K562 (cell line): ENCODE measurements around the gene TOM1L2. TPM values are rescaled to one million over a fixed set of nuclear protein-coding genes. Genes with fewer than 3 reads are reported as not detected.

Source experiments
- ATAC-seq: fragments of 200-7000 bp; cut with Tn5 transposase; 3 replicates; pipeline ENCODE4 v1.9.1; 2020; ENCODE audit warnings: moderate library complexity
- BruUV-seq: library from RNA; stranded (reverse); fragments of 400-500 nt; replicated peaks from 2 replicates; lab custom pipeline; 2021; lab: Mats Ljungman, UMichigan
- CTCF ChIA-PET: fragments of 300-600 bp; formaldehyde crosslinking; extraction: SDS; loops from one replicate; lab custom pipeline; 2021; ENCODE audit warnings: low intra/inter-chr PET ratio; lab: Yijun Ruan, JAX
- POLR2A ChIA-PET: fragments of 300-600, 350-650 bp; sonication (Branson Sonifier 250); formaldehyde crosslinking; extraction: SDS; loops from one replicate; lab custom pipeline; 2021; ENCODE audit warnings: antibody characterized with exemption, inconsistent platforms; lab: Yijun Ruan, JAX
- DNase-seq, 4 experiments: peaks; one replicate each; pipeline versions ENCODE4 v3.0.0 to v3.0.0-alpha.2; 2011 to 2018; ENCODE audit warnings: low spot score in 3 of 4, mixed read lengths in 3 of 4; ENCODE audit errors: extremely low read depth in 1 of 4
- FAIRE-seq: peaks from 2 replicates; lab custom pipeline; 2011; peaks lifted over from hg19 to GRCh38; lab: Jason Lieb, UNC
- H2AFZ ChIP-seq: 2 replicates; pipeline ENCODE4 v1.6.0; 2011; ENCODE audit warnings: low read depth, low read length, control low read depth, inconsistent platforms
- H3K27ac ChIP-seq: fragments of 200-600 bp; 3 replicates; pipeline ENCODE4 v1.8.0; 2011; ENCODE audit warnings: low read depth, mild to moderate bottlenecking, control low read depth, inconsistent platforms, low read length, moderate library complexity, mixed read lengths; ENCODE audit errors: extremely low read depth
- H3K27me3 ChIP-seq, 2 experiments: fragments of 300-600 bp in 1 of 2; 2 replicates in 1 of 2; 3 replicates in 1 of 2; pipeline versions ENCODE4 v1.6.0 to v1.8.0; 2011; ENCODE audit warnings: inconsistent platforms in 2 of 2, low read length in 2 of 2, mild to moderate bottlenecking in 1 of 2, mixed read lengths in 1 of 2, moderate library complexity in 1 of 2; ENCODE audit not compliant: control insufficient read depth in 2 of 2, insufficient read depth in 2 of 2
- H3K36me3 ChIP-seq: fragments of 300-600 bp; 3 replicates; pipeline ENCODE4 v1.8.0; 2011; ENCODE audit warnings: mild to moderate bottlenecking, low read length, inconsistent platforms; ENCODE audit not compliant: control insufficient read depth, insufficient read depth
- H3K4me1 ChIP-seq, 2 experiments: fragments of 200-600 bp in 1 of 2; replicated peaks in 1 of 2; 2 replicates in 1 of 2; 3 replicates in 1 of 2; pipeline versions ENCODE4 v1.5.1 to v1.8.0; 2011; ENCODE audit warnings: inconsistent platforms in 2 of 2, low read length in 2 of 2, mild to moderate bottlenecking in 1 of 2, mixed read lengths in 1 of 2, moderate library complexity in 1 of 2; ENCODE audit not compliant: control insufficient read depth in 2 of 2, insufficient read depth in 2 of 2
- H3K4me2 ChIP-seq: 2 replicates; pipeline ENCODE4 v1.6.1; 2011; ENCODE audit warnings: low read length, control low read depth, inconsistent platforms, mixed read lengths; ENCODE audit not compliant: insufficient read depth
- H3K4me3 ChIP-seq: fragments of 200-600 bp; sonication (generic), shearing (Covaris generic); 2 replicates; pipeline ENCODE4 v1.5.1; 2016; ENCODE audit warnings: control low read depth, inconsistent platforms
- H3K79me2 ChIP-seq: fragments of 200-600 bp; 3 replicates; pipeline ENCODE4 v1.8.0; 2011; ENCODE audit warnings: low read length, inconsistent platforms; ENCODE audit not compliant: control insufficient read depth, insufficient read depth
- H3K9ac ChIP-seq, 2 experiments: 2 replicates each; pipeline versions ENCODE4 v1.6.0 to v1.6.1; 2011; ENCODE audit warnings: low read depth in 2 of 2, low read length in 2 of 2, control low read depth in 1 of 2, inconsistent platforms in 1 of 2, mild to moderate bottlenecking in 1 of 2, mixed read lengths in 1 of 2; ENCODE audit not compliant: insufficient read depth in 1 of 2
- H3K9me1 ChIP-seq: one replicate; pipeline ENCODE4 v1.6.0; 2011; ENCODE audit warnings: inconsistent platforms, mild to moderate bottlenecking, low read length, moderate library complexity; ENCODE audit not compliant: control insufficient read depth, insufficient read depth
- H3K9me3 ChIP-seq: replicated peaks from 2 replicates; pipeline ENCODE4 v1.5.1; 2011; ENCODE audit warnings: low read depth, low read length, inconsistent platforms; ENCODE audit not compliant: control insufficient read depth, insufficient read depth
- H4K20me1 ChIP-seq: replicated peaks from 2 replicates; pipeline ENCODE4 v1.6.1; 2011; ENCODE audit warnings: low read length, inconsistent platforms, mixed read lengths; ENCODE audit not compliant: control insufficient read depth, insufficient read depth
- BACH1 ChIP-seq: fragments of 200-800 bp; sonication (Bioruptor generic); IDR thresholded peaks from 2 replicates; pipeline ENCODE4 v1.6.1; 2016; ENCODE audit warnings: missing genetic modification characterization, missing compliant biosample characterization
- CHD4 ChIP-seq: fragments of 200-600 bp; sonication (generic); IDR thresholded peaks from 3 replicates; pipeline ENCODE4 v1.6.1; 2012; ENCODE audit warnings: low read depth, mild to moderate bottlenecking, mixed read lengths, low read length, inconsistent platforms; ENCODE audit not compliant: insufficient read depth, insufficient replicate concordance, poor library complexity, severe bottlenecking
- HNRNPL ChIP-seq: fragments of 200-400 bp; formaldehyde crosslinking; IDR thresholded peaks from 2 replicates; pipeline ENCODE4 v1.6.1; 2017; ENCODE audit warnings: low read depth, mild to moderate bottlenecking, low read length
- HNRNPUL1 ChIP-seq: fragments of 200-400 bp; formaldehyde crosslinking; IDR thresholded peaks from 2 replicates; pipeline ENCODE4 v1.6.1; 2017; ENCODE audit warnings: low read length
- ILF3 ChIP-seq: fragments of 450-650 bp; IDR thresholded peaks from 2 replicates; pipeline ENCODE4 v1.6.1; 2018; ENCODE audit warnings: antibody characterized with exemption, mild to moderate bottlenecking, moderate library complexity, borderline replicate concordance
- JUN ChIP-seq, 2 experiments: sonication (generic) in 1 of 2; formaldehyde crosslinking in 1 of 2; IDR thresholded peaks; 2 replicates each; pipeline versions ENCODE4 v1.6.1 to v1.8.0; 2012 to 2022; ENCODE audit warnings: borderline replicate concordance in 2 of 2, mild to moderate bottlenecking in 2 of 2, improper control_type of control experiment in 1 of 2, low read depth in 1 of 2, low read length in 1 of 2, missing genetic modification reagents in 1 of 2
- MECOM ChIP-seq: fragments of 250-450 bp; sonication (Bioruptor Pico); IDR thresholded peaks from 2 replicates; pipeline ENCODE4 v1.8.0; 2022; ENCODE audit warnings: inconsistent platforms
- NFE2 ChIP-seq: IDR thresholded peaks from 2 replicates; pipeline ENCODE4 v1.6.1; 2014; ENCODE audit warnings: antibody characterized with exemption, low read depth
- NRF1 ChIP-seq, 2 experiments: fragments of 450-650 bp; IDR thresholded peaks in 1 of 2; conservative IDR thresholded peaks in 1 of 2; 2 replicates each; pipeline ENCODE4 v1.6.1; 2014; ENCODE audit warnings: mild to moderate bottlenecking in 2 of 2
- PHB ChIP-seq: fragments of 250-450 bp; sonication (Bioruptor Pico); IDR thresholded peaks from 2 replicates; pipeline ENCODE4 v1.5.0; 2021
- PKNOX1 ChIP-seq: fragments of 450-650 bp; IDR thresholded peaks from 2 replicates; pipeline ENCODE4 v1.6.1; 2016
- POLR3A ChIP-seq: IDR thresholded peaks from 2 replicates; pipeline ENCODE4 v1.6.1; 2011; ENCODE audit warnings: borderline replicate concordance, mild to moderate bottlenecking, moderate library complexity; ENCODE audit not compliant: insufficient read length, insufficient read depth; ENCODE audit errors: extremely low read depth
- TAF9B ChIP-seq: fragments of 450-650 bp; IDR thresholded peaks from 2 replicates; pipeline ENCODE4 v1.6.1; 2018; ENCODE audit warnings: mild to moderate bottlenecking; ENCODE audit not compliant: partially characterized antibody
- TCF7 ChIP-seq: sonication (generic); IDR thresholded peaks from 2 replicates; pipeline ENCODE4 v1.6.1; 2016; ENCODE audit warnings: antibody characterized with exemption, borderline replicate concordance
- ZBTB26 ChIP-seq: fragments of 450-650 bp; formaldehyde crosslinking; IDR thresholded peaks from 2 replicates; pipeline ENCODE4 v1.4.0; 2022; ENCODE audit warnings: missing genetic modification characterization
- ZEB2 ChIP-seq: fragments of 450-650 bp; IDR thresholded peaks from 2 replicates; pipeline ENCODE4 v1.6.1; 2016
- ZNF12 ChIP-seq: sonication (generic); formaldehyde crosslinking; IDR thresholded peaks from 2 replicates; pipeline ENCODE4 v1.4.0; 2020; ENCODE audit warnings: mild to moderate bottlenecking, missing genetic modification reagents
- ZNF395 ChIP-seq: fragments of 200-800 bp; sonication (Bioruptor generic); IDR thresholded peaks from 2 replicates; pipeline ENCODE4 v1.6.1; 2017; ENCODE audit warnings: missing genetic modification characterization, missing compliant biosample characterization
- ZNF780A ChIP-seq: fragments of 250-450 bp; sonication (Bioruptor Pico); IDR thresholded peaks from 2 replicates; pipeline ENCODE4 v1.5.0; 2021; ENCODE audit warnings: mild to moderate bottlenecking
- WGBS: fragments of 100-300 bp; shearing (Covaris generic); methylation state at CpG from one replicate; pipeline ENCODE4 v1.1.6; 2016; ENCODE audit warnings: low coverage, mixed read lengths; ENCODE audit not compliant: insufficient coverage; ENCODE audit errors: missing lambda C conversion rate; 5-methylcytosine and 5-hydroxymethylcytosine counted together
- in situ Hi-C: fragments of 300-500 bp; cut with MboI; formaldehyde crosslinking; loops from 4 replicates; pipeline ENCODE4 v1.15.0; 2018; ENCODE audit warnings: inconsistent platforms, mixed read lengths
- intact Hi-C: fragments of 100-400 bp; cut with micrococcal nuclease; formaldehyde crosslinking; loops from 2 replicates; pipeline ENCODE4 v1.14.2; 2022
- polyA plus RNA-seq, 8 experiments: library from polyadenylated mRNA; depleted of rRNA in 4 of 8; stranded (reverse) in 5 of 8; unstranded in 3 of 8; fragments of >200 nt; fragmentation: Nextera tagmentation in 2 of 8; fragmentation: Illumina TruSeq in 1 of 8; extraction: Ambion mirVana in 2 of 8; extraction: Trizol in 1 of 8; gene quantifications; 2 replicates each; pipeline versions ENCODE4 v1.2.1 to v1.2.3, GENCODE V29; 2011 to 2014; ENCODE audit warnings: inconsistent platforms in 1 of 8, missing spikeins in 1 of 8
- total RNA-seq, 7 experiments: library from RNA; depleted of rRNA in 6 of 7; stranded (reverse); fragments of >200 nt in 6 of 7; fragmentation: Illumina TruSeq in 2 of 7; extraction: Trizol in 2 of 7; gene quantifications; 2 replicates each; pipeline versions ENCODE4 v1.2.1 to v1.2.3, GENCODE V29; 2011 to 2021; ENCODE audit warnings: low replicate concordance in 1 of 7

TOM1L2 gene
- total and polyA plus RNA-seq, 9 of the 15 experiments (the other 6 are each of a cell fraction or from before 2014, with no cell fraction given) = 0.07 to 6.0 (median 2.5) TPM

- in situ Hi-C loops (no loop called here), intact Hi-C loops (no loop called here)
- no TSS peak for BruUV-seq
- H3K4me3 ChIP-seq = no peak overlapping the region
- H3K4me1 ChIP-seq = peaks cover 8 to 85% of the 10 kb centered on the region in 2 experiments; a peak in 4 of 5 replicates
- peak overlapping the region in 1 of 2 experiments; percentile 83; a peak in 1 of 4 replicates for H3K9ac ChIP-seq
- peaks cover 14% of the 10 kb centered on the region for H3K79me2 ChIP-seq
- no peaks in the 10 kb centered on the region for H3K9me3 ChIP-seq
- H2AFZ ChIP-seq = no peak overlapping the region
- no peaks in the 10 kb centered on the region for H3K27me3 ChIP-seq
- no peak overlapping the region for H3K27ac ChIP-seq
- ChIA-PET CTCF (interaction anchor here (2.9 kb wide), 1 partner anchor 47 kb away, joined by 24 read pairs; no protein-coding TSS in a partner anchor), POLR2A (interaction anchor here (0.7 to 1.7 kb wide), 6 partner anchors 9 to 220 kb away, joined by 3 to 8 read pairs (median 3); partner anchors contain the start of gene SREBF1)
- peaks cover 78% of the 10 kb centered on the region; the same call in 2 of the 3 replicates for H3K36me3 ChIP-seq
- H4K20me1 ChIP-seq = peaks cover 13% of the 10 kb centered on the region
- WGBS = 88% methylated on average over 8 of the region's 25 CpGs
- ATAC-seq (no peak), DNase-seq (no peak), FAIRE-seq (no peak)
- no peaks in the 10 kb centered on the region for H3K9me1 ChIP-seq
- no peak overlapping the region for H3K4me2 ChIP-seq
- TF ChIP-seq NRF1 (conservative IDR thresholded peaks at IDR 0.05 in 1 of 2, IDR thresholded peaks at IDR 0.05 in 1 of 2) (peak in 1 of 2 experiments; percentile 53; a peak in 3 of 4 replicates), ZEB2 (peak; percentile 38; the same call in 1 of the 2 replicates), ZNF395 (CRISPR knock-in tag) (no peak), ZNF780A (CRISPR knock-in tag) (no peak), PKNOX1 (peak; percentile 86), JUN (IDR thresholded peaks at IDR 0.05; ENCODE audit: borderline replicate concordance, low read depth, low read length) (no peak), JUN (CRISPR knock-in tag; IDR thresholded peaks at IDR 0.05; ENCODE audit: borderline replicate concordance) (no peak), NFE2 (no peak), HNRNPUL1 (no peak), ZBTB26 (CRISPR knock-in tag) (no peak), TCF7 (no peak), ZNF12 (CRISPR knock-in tag) (no peak), PHB (CRISPR knock-in tag) (no peak), HNRNPL (no peak), CHD4 (no peak), TAF9B (no peak), POLR3A (no peak), ILF3 (no peak), BACH1 (tag) (no peak), MECOM (CRISPR knock-in tag) (no peak)
These were observed 159.0 kb downstream of the TOM1L2 start for GRCh38 chr17:17813055-17813724.
